Neural cell (in vitro differentiated cells): ENCODE results near the gene AGTPBP1. TPM values are rescaled to one million over a fixed set of nuclear protein-coding genes. Genes with fewer than 3 reads are reported as not detected.

Source experiments
- H2AFZ ChIP-seq: fragments of 200-600, 300-800 bp; sonication (generic), shearing (Covaris generic); 2 replicates; pipeline ENCODE4 v1.6.0; 2014; ENCODE audit warnings: low read depth, mild to moderate bottlenecking, antibody characterized with exemption, low read length, moderate library complexity
- H3F3A ChIP-seq: fragments of 200-600 bp; shearing (Covaris generic); 2 replicates; pipeline ENCODE4 v1.6.1; 2016; ENCODE audit warnings: mild to moderate bottlenecking, moderate library complexity, mixed read lengths, antibody characterized with exemption, low read length; ENCODE audit not compliant: insufficient read depth, poor library complexity, severe bottlenecking
- H3K27ac ChIP-seq: fragments of 200-600, 300-800 bp; sonication (generic), shearing (Covaris generic); 2 replicates; pipeline ENCODE4 v1.5.1; 2014; ENCODE audit warnings: mild to moderate bottlenecking, low read length, moderate library complexity
- H3K27me3 ChIP-seq: fragments of 300-800, 200-600 bp; sonication (generic), shearing (Covaris generic); 2 replicates; pipeline ENCODE4 v1.6.0; 2014; ENCODE audit warnings: mild to moderate bottlenecking, low read depth, low read length, moderate library complexity; ENCODE audit not compliant: insufficient read depth
- H3K36me3 ChIP-seq: fragments of 300-800, 200-600 bp; sonication (generic), shearing (Covaris generic); 2 replicates; pipeline ENCODE4 v1.5.1; 2014; ENCODE audit warnings: mild to moderate bottlenecking, antibody characterized with exemption, low read length, moderate library complexity; ENCODE audit not compliant: insufficient read depth
- H3K4me2 ChIP-seq: fragments of 300-800, 200-600 bp; sonication (generic), shearing (Covaris generic); 2 replicates; pipeline ENCODE4 v1.6.0; 2014; ENCODE audit warnings: mild to moderate bottlenecking, low read length
- H3K4me3 ChIP-seq: fragments of 300-800, 200-600 bp; sonication (generic), shearing (Covaris generic); 2 replicates; pipeline ENCODE4 v1.5.1; 2014; ENCODE audit warnings: mild to moderate bottlenecking, low read length, moderate library complexity
- H3K79me2 ChIP-seq: fragments of 200-600 bp; shearing (Covaris generic); replicated peaks from 2 replicates; pipeline ENCODE4 v1.6.0; 2014; ENCODE audit warnings: mild to moderate bottlenecking, low read length, moderate library complexity; ENCODE audit not compliant: insufficient read depth
- H3K9ac ChIP-seq: fragments of 300-800, 200-600 bp; sonication (generic), shearing (Covaris generic); 2 replicates; pipeline ENCODE4 v1.6.1; 2016; ENCODE audit warnings: mild to moderate bottlenecking, low read length, mixed read lengths
- H3K9me2 ChIP-seq: fragments of 200-600 bp; shearing (Covaris generic); 2 replicates; pipeline ENCODE4 v1.6.1; 2016; ENCODE audit warnings: mild to moderate bottlenecking, low read length, mixed read lengths; ENCODE audit not compliant: insufficient read depth
- H3K9me3 ChIP-seq: fragments of 200-600, 300-800 bp; sonication (generic), shearing (Covaris generic); 2 replicates; pipeline ENCODE4 v1.6.1; 2016; ENCODE audit warnings: mild to moderate bottlenecking, mixed run types, low read length, moderate library complexity, mixed read lengths
- H4K20me1 ChIP-seq: fragments of 200-600 bp; shearing (Covaris generic); 2 replicates; pipeline ENCODE4 v1.6.1; 2016; ENCODE audit warnings: mild to moderate bottlenecking, mixed run types; ENCODE audit not compliant: insufficient read depth
- EP300 ChIP-seq: fragments of 450-650 bp; conservative IDR thresholded peaks from 2 replicates; pipeline ENCODE4 v1.6.1; 2014; ENCODE audit warnings: antibody characterized with exemption, mild to moderate bottlenecking, moderate library complexity; ENCODE audit not compliant: poor library complexity, severe bottlenecking
- EZH2 ChIP-seq: fragments of 200-600, 300-800 bp; shearing (Covaris generic), sonication (generic); IDR thresholded peaks from 2 replicates; pipeline ENCODE4 v1.6.1; 2014; ENCODE audit warnings: antibody characterized with exemption, low read length, borderline replicate concordance, mild to moderate bottlenecking; ENCODE audit not compliant: insufficient read depth, poor library complexity, severe bottlenecking
- MXI1 ChIP-seq: fragments of 450-650 bp; conservative IDR thresholded peaks from 2 replicates; pipeline ENCODE4 v1.6.1; 2014; ENCODE audit warnings: antibody characterized with exemption, mild to moderate bottlenecking; ENCODE audit not compliant: poor library complexity, severe bottlenecking
- POLR2AphosphoS5 ChIP-seq: IDR thresholded peaks from 2 replicates; pipeline ENCODE4 v1.6.1; 2012
- RAD21 ChIP-seq: fragments of 450-650 bp; conservative IDR thresholded peaks from 2 replicates; pipeline ENCODE4 v1.6.1; 2014; ENCODE audit warnings: antibody characterized with exemption, mild to moderate bottlenecking, moderate library complexity
- SMC3 ChIP-seq: fragments of 450-650 bp; conservative IDR thresholded peaks from 2 replicates; pipeline ENCODE4 v1.6.1; 2014; ENCODE audit warnings: antibody characterized with exemption, mild to moderate bottlenecking, moderate library complexity; ENCODE audit not compliant: poor library complexity
- TAF1 ChIP-seq: IDR thresholded peaks from 2 replicates; pipeline ENCODE4 v1.6.1; 2012; ENCODE audit warnings: low read depth
- polyA plus RNA-seq: library from polyadenylated mRNA; depleted of rRNA; stranded (reverse); fragments of >200 nt; gene quantifications from 2 replicates; pipeline ENCODE4 v1.2.3, GENCODE V29; 2014
- TF ChIP-seq, protein P1 (sequence below): fragments of 450-650 bp; IDR thresholded peaks from 2 replicates; pipeline ENCODE4 v1.5.1; 2014; ENCODE audit warnings: antibody characterized with exemption, mild to moderate bottlenecking, moderate library complexity; ENCODE audit not compliant: poor library complexity, severe bottlenecking
- TF ChIP-seq, protein P2 (sequence below): IDR thresholded peaks from 2 replicates; pipeline ENCODE4 v1.6.1; 2012; ENCODE audit warnings: borderline replicate concordance

The AGTPBP1 gene
- polyA plus RNA-seq, 1 donor from 2014 or later: 90.7 TPM

DNA sequence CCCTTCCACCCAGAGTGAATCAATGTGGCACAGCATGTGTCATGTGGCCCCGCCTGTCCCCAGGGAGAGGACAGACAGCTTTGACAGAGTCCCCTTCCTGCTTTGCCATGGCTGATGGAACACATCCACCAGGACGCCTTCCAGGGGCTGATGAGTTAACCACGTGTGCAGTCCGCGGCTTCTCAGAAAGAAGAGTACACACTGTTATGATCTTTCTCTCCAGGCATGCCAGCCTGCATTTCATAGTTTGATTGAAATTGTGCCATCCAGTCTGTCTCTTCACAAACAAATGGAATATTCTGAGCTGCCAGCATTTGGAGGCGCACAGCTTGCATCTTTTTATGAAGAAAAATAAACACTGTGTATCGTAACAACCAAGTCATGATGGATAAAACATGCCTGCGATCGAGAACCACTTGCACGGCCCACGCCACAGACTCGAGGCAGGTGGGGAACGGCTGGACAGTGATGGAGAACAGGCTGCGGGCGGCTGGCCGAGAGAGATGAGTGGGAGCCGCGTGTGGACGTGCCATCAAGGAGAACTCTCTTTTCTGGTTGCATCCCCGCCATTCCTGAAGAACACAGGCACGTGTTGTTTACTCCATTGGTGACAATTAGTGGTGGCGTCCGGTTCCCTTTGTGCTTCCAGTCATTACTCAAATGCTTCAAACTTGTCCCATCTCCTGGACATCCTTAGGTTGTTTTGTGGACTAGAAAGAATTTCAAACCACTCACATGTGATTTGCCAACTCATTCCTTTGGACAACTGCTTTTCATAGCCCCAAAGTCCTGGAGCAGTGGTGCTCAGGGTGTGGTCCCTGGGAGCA is 220.2 kb downstream of the AGTPBP1 start:
- Histone ChIP-seq H3K4me3 (no peak overlapping the region), H3K27ac (no peak overlapping the region)

DNA sequence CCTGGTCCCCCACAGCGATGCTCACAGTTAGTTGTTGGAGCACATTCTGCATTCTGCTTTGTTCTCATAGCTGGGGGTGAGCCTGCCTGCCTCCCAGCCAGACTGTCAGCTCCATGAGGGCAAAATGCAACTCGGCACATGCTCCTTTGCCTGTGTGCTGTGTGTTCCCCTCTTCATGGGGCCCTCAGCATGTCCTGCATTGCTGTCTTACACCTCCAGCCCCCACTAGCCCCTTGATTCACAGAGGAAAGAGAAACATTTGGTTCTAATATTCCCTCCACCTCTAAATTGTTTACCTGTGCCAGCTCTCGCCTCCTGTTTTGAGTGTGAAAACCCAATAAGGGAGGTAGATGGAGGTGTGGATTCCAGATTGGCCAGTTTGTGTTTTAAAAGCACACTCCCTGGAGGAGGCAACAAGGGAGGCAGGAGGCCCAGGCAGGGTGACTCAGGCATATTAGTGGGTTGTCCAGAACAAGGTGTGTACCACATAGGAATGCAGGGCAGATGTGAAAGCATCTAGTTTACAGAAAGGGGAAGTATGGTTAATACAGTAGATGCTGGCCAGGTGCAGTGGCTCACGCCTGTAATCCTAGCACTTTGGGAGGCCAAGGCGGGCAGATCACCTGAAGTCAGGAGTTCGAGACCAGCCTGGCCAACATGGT is 224.6 kb downstream of the AGTPBP1 start:
- Histone ChIP-seq H2AFZ (no peak overlapping the region), H3F3A (no peaks in the 10 kb centered on the region), H3K9me2 (no peaks in the 10 kb centered on the region), H3K36me3 (no peaks in the 10 kb centered on the region), H3K79me2 (no peaks in the 10 kb centered on the region), H3K9ac (no peak overlapping the region), H3K27me3 (no peaks in the 10 kb centered on the region), H3K9me3 (no peaks in the 10 kb centered on the region), H3K4me2 (no peak overlapping the region), H4K20me1 (no peaks in the 10 kb centered on the region), H3K27ac (no peak overlapping the region), H3K4me3 (no peak overlapping the region)
- TF ChIP-seq, protein P1, sequence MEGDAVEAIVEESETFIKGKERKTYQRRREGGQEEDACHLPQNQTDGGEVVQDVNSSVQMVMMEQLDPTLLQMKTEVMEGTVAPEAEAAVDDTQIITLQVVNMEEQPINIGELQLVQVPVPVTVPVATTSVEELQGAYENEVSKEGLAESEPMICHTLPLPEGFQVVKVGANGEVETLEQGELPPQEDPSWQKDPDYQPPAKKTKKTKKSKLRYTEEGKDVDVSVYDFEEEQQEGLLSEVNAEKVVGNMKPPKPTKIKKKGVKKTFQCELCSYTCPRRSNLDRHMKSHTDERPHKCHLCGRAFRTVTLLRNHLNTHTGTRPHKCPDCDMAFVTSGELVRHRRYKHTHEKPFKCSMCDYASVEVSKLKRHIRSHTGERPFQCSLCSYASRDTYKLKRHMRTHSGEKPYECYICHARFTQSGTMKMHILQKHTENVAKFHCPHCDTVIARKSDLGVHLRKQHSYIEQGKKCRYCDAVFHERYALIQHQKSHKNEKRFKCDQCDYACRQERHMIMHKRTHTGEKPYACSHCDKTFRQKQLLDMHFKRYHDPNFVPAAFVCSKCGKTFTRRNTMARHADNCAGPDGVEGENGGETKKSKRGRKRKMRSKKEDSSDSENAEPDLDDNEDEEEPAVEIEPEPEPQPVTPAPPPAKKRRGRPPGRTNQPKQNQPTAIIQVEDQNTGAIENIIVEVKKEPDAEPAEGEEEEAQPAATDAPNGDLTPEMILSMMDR: no peak
- TF ChIP-seq EP300 (no peak), EZH2 (no peak), RAD21 (no peak), MXI1 (no peak), POLR2AphosphoS5 (no peak), TAF1 (no peak), SMC3 (no peak)
- TF ChIP-seq, protein P2, sequence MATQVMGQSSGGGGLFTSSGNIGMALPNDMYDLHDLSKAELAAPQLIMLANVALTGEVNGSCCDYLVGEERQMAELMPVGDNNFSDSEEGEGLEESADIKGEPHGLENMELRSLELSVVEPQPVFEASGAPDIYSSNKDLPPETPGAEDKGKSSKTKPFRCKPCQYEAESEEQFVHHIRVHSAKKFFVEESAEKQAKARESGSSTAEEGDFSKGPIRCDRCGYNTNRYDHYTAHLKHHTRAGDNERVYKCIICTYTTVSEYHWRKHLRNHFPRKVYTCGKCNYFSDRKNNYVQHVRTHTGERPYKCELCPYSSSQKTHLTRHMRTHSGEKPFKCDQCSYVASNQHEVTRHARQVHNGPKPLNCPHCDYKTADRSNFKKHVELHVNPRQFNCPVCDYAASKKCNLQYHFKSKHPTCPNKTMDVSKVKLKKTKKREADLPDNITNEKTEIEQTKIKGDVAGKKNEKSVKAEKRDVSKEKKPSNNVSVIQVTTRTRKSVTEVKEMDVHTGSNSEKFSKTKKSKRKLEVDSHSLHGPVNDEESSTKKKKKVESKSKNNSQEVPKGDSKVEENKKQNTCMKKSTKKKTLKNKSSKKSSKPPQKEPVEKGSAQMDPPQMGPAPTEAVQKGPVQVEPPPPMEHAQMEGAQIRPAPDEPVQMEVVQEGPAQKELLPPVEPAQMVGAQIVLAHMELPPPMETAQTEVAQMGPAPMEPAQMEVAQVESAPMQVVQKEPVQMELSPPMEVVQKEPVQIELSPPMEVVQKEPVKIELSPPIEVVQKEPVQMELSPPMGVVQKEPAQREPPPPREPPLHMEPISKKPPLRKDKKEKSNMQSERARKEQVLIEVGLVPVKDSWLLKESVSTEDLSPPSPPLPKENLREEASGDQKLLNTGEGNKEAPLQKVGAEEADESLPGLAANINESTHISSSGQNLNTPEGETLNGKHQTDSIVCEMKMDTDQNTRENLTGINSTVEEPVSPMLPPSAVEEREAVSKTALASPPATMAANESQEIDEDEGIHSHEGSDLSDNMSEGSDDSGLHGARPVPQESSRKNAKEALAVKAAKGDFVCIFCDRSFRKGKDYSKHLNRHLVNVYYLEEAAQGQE: no peak

More for the DNA sequence above, 220.2 kb downstream of the AGTPBP1 start:
- H2AFZ ChIP-seq: no peak overlapping the region
- no peaks in the 10 kb centered on the region for H3K9me2 ChIP-seq
- H3K36me3 ChIP-seq: no peaks in the 10 kb centered on the region
- H4K20me1 ChIP-seq: no peaks in the 10 kb centered on the region
- TF ChIP-seq SMC3 (no peak), TAF1 (no peak), EP300 (no peak)
- TF ChIP-seq, protein P1: no peak
- H3F3A ChIP-seq: no peaks in the 10 kb centered on the region
- no peak overlapping the region for H3K9ac ChIP-seq
- no peak overlapping the region for H3K4me2 ChIP-seq
- H3K9me3 ChIP-seq: no peaks in the 10 kb centered on the region
- peaks cover 5% of the 10 kb centered on the region for H3K27me3 ChIP-seq
- no peaks in the 10 kb centered on the region for H3K79me2 ChIP-seq
